Testis (tissue), 2 donors: ENCODE measurements around the gene SMG6.

Experiments used
- CTCF ChIP-seq, 3 experiments: fragments of 450-650 bp in 2 of 3; fragments of 200-600 bp in 1 of 3; sonication (generic) in 1 of 3; IDR thresholded peaks; one replicate each; pipeline ENCODE4 v1.5.1; 2016 to 2019; ENCODE audit warnings: antibody characterized with exemption in 3 of 3, mild to moderate bottlenecking in 2 of 3, moderate library complexity in 1 of 3
- POLR2A ChIP-seq: fragments of 450-650 bp; IDR thresholded peaks from one replicate; pipeline ENCODE4 v1.6.1; 2017; ENCODE audit warnings: antibody characterized with exemption, mild to moderate bottlenecking, moderate library complexity

- TF ChIP-seq CTCF (IDR thresholded peaks at IDR 0.05), result no peak
- TF ChIP-seq POLR2A, result no peak
Observed at GRCh38 chr17:2082003-2082781, 221.4 kb downstream of the SMG6 start.
